ENCODE results near the gene MBTD1. TPM values are rescaled to one million over a fixed set of nuclear protein-coding genes. Genes with fewer than 3 reads are reported as not detected.

The MBTD1 gene
- total and polyA plus RNA-seq, 9 of the 15 experiments (the other 6 are each of a cell fraction or from before 2014, with no cell fraction given): 2.1 to 26.3 (median 13.3) TPM

- peak; percentile 95 for TF ChIP-seq CREB3L1 (IDR thresholded peaks at IDR 0.05; ENCODE audit: borderline replicate concordance, low read depth)
- no peak for TF ChIP-seq ZKSCAN1 (IDR thresholded peaks at IDR 0.05; ENCODE audit: low read depth, low read length)
- 0 out of 2 replicates have a peak, but pooled peaks have one; percentile 38 for TF ChIP-seq POLR2AphosphoS5 (IDR thresholded peaks at IDR 0.05; ENCODE audit: control insufficient read depth, insufficient read depth, low read depth, low read length)
- TF ChIP-seq PTBP1 (IDR thresholded peaks at IDR 0.05; ENCODE audit: low read depth, low read length): 0 out of 2 replicates have a peak, but pooled peaks have one; percentile 0
- TF ChIP-seq HDAC2 (IDR thresholded peaks at IDR 0.05): no peak; the same call in 1 of the 2 replicates
- no peak for TF ChIP-seq PHB2 (IDR thresholded peaks at IDR 0.05; ENCODE audit: low read depth)
- peak; percentile 18; the same call in 1 of the 2 replicates for TF ChIP-seq ZNF511 (CRISPR knock-in tag; IDR thresholded peaks at IDR 0.05)
- TF ChIP-seq ZNF830 (CRISPR knock-in tag; IDR thresholded peaks at IDR 0.05): 0 out of 2 replicates have a peak, but pooled peaks have one; percentile 54
Observed at GRCh38 chr17:51166198-51166986, 93.5 kb downstream of the MBTD1 start, which contains the start of gene NME2 (continued).
